Measurements from ENCODE around the gene UBA1.

The UBA1 gene

DNA sequence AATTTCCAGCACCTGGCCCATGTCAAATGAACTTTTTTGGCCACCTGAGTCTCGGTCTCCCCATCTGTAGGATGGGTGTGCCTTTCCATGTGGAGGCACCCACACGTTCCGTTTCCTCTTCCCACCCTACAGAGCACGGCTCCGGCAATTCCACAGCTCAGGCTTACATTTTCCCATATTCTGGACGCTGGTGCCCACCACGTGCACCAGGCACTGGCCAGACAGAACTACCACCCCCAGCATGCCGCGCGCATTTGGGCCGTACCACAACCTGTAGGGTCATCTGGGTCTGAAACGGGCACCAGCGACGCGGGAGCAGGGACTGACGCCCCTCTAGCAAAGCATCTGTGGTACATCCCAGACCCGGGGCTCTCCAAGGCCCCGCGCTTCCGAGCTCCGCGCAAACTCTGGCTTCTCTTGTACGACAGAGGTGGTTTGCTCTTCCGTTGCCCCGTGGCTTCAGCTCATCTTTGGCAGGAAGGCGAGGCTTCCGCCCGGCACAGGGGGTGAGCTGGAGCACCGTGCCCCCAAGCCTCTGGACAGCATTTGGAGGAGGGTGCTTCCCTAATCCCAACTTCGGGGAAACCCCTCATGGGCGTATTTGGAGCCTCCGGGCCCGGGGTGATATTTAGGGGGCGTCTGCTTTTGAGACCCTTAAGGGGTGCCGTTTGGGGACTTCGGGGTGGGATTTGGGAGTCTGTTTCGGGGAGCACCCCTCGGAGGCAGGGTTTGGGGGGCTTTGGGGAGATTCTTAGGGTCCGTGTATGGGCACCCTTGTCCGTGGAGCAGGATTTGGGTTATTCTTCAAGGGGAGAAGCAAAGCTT lies 3.0 kb upstream of the UBA1 start:
- DNase-seq = peak; percentile 89 to 91

- DNase-seq = peak; percentile 35 to 59
These were observed 2.3 kb upstream of the UBA1 start for GRCh38 chrX:47191331-47191730.

DNA sequence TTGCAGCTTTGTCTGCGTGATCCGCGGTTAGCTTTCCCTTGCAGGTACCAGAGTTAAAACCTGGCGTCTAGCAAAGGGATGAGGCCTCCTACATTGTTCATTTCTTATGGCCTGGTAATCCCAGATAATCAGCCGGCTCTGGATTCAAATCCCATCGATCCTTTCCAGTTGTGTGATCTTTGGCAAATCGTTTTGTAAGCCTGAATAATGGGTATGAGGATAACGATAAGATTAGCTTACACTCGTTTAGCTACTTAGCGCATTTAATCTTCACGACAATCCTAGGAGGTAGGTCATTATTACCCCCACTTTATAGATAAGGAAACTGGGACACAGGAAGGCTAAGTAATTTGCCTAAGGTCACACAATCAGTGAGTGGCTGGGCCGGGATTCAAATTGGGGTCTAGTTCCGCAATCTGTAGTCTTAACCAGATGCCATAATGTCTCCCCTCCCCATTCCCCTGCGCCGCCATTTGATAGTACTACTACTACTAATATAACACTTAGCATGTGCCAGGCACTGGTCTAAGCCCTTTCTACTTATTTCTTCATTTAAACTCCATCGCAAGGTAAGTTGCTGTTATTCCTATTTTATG lies 1.7 kb upstream of the UBA1 start:
- DNase-seq = no peak

GRCh38 chrX:47194194-47194787 lies 662 bp downstream of the UBA1 start:
- no peak for DNase-seq

DNA sequence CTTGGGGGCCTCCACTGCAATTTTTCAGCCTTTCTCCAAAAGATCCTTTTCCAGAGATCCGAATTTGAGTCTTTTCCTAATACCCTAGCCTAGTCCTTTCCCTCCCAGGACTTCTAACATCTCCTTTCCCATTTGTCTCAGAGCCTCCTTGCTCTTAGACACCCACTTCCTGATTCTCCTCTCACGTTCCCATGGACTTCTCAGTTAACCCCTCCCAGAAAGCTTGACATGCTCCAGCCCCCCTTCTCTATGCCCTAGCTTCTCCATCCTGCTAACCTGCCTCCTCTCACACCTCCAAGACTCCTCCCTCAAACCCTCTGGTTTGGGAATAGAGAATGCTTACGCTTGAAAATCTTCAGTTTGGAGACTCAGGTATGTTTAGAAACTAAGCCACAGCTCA lies 2.5 kb downstream of the UBA1 start:
- DNase-seq = no peak

GRCh38 chrX:47197526-47197925 lies 3.9 kb downstream of the UBA1 start:
- DNase-seq = no peak

GRCh38 chrX:47198026-47198686 lies 4.5 kb downstream of the UBA1 start:
- no peak for DNase-seq

GRCh38 chrX:47198687-47199080 lies 5.1 kb downstream of the UBA1 start:
- DNase-seq = no peak

- DNase-seq = no peak
These were observed 5.7 kb downstream of the UBA1 start for GRCh38 chrX:47199286-47199685.

DNA sequence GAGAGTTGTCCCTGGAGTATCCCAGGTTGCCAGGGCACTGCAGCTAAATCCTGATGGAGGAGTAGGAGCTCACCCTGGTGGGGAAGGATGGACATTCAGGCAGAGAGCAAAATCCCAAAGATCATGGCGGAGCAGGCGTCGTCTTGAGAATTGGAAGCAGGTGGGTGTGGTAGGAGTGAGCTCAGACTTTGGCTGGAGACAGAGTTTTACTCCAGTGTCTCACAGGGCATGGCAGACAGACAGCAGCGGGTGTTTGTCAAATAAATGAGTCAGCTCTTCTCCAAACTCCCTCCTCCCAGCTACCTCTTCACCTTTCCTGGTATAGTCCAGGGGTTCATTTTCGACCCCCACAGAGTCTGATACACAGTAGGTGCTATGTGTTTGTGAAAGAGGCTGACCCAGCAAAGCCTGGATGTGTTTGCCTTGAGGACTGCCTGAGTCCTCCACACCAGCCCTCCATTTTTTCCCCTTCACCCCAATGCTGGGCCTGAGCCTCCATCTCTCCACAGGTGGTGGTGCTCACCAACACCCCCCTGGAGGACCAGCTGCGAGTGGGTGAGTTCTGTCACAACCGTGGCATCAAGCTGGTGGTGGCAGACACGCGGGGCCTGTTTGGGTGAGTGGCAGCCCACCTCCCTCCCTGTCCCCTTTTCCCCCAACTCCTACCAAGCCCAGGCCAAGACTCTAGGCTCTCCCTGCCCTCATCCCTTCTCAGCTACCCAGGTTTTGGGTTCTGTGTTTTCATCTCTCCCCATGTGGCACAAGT lies 6.9 kb downstream of the UBA1 start:
- DNase-seq = no peak

DNA sequence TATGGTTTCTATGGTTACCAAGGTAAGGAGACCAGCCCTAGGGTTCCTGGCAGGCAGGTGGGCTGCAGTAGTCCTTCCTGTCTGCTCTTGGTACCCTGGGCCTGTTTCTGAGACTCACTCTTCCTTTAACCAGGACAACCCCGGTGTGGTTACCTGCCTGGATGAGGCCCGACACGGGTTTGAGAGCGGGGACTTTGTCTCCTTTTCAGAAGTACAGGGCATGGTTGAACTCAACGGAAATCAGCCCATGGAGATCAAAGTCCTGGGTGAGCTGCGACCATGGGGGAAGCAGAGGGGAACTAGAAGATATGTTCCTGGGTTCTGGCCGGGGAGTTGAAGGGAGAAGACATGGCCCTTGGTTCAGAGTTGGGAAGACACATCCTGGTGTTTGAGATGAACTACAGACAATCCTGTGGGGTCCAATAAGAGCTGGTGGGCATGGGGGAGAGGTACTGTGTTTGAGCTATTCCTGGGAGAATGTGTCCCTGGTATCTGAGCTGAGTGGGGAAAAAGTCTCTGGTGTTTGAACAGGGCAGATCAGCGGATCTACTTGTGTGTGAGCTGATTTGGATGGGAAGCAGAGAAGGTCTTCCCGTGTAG lies 7.8 kb downstream of the UBA1 start:
- DNase-seq = no peak

GRCh38 chrX:47202316-47202715 lies 8.7 kb downstream of the UBA1 start:
- DNase-seq = no peak

DNA sequence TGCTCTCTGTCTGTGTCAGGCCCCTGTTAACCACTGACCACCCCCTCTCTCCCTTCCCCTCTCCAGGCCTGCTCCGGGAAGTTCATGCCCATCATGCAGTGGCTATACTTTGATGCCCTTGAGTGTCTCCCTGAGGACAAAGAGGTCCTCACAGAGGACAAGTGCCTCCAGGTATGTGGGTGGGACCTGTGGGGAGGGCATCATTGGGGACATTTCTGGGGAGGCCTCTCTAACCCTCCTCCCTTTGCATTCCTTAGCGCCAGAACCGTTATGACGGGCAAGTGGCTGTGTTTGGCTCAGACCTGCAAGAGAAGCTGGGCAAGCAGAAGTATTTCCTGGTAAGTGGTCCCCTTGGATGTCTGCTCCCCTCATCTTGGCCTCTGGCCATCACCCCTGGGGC lies 9.2 kb downstream of the UBA1 start:
- no peak for DNase-seq

- no peak for DNase-seq
These were observed 11.3 kb downstream of the UBA1 start for GRCh38 chrX:47204970-47205369.

- no peak for DNase-seq
These were observed 12.7 kb downstream of the UBA1 start for GRCh38 chrX:47206316-47206715.

DNA sequence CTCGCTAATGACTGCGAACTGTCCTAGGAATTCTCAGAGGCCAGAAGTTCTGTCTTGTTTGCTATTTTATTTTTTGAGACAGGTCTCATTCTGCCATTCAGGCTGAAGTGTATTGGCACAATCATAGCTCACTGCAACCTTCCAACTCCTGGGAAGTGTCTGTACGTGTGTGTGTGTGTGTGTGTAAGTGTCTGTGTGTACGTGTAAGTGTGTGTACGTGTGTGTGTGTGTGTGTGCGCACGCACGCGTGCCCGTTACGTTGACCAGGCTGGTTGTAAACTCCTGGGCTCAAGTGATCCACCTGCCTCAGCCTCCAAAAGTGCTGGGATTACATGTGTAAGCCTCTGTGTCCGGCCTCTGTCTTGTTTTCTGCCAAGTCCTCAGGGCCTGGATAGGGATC lies 14.5 kb downstream of the UBA1 start:
- DNase-seq = no peak

DNA sequence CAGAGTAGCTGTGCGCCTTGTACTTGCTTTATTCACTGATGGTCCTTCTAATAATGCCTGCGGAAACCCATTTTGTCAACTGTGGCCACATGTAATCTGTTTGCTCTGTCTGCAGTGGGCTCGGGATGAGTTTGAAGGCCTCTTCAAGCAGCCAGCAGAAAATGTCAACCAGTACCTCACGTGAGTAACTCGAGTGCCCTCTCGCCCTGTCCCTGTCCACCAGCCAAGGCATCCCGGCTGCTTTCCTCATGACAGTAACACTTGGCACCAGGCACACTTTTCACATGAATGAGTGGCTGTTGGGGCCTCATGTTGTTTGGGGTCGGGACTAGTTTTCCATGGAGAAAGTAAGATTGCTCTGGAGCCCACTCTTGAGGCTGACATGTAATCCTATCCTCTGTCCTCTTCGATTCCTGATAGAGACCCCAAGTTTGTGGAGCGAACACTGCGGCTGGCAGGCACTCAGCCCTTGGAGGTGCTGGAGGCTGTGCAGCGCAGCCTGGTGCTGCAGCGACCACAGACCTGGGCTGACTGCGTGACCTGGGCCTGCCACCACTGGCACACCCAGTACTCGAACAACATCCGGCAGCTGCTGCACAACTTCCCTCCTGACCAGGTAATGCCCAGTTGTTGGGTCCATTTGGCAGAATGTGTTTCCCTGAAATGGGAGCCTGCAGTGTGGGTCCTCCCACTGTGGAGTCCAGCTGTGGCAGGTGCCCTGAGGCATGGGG lies 16.0 kb downstream of the UBA1 start:
- no peak for DNase-seq

DNA sequence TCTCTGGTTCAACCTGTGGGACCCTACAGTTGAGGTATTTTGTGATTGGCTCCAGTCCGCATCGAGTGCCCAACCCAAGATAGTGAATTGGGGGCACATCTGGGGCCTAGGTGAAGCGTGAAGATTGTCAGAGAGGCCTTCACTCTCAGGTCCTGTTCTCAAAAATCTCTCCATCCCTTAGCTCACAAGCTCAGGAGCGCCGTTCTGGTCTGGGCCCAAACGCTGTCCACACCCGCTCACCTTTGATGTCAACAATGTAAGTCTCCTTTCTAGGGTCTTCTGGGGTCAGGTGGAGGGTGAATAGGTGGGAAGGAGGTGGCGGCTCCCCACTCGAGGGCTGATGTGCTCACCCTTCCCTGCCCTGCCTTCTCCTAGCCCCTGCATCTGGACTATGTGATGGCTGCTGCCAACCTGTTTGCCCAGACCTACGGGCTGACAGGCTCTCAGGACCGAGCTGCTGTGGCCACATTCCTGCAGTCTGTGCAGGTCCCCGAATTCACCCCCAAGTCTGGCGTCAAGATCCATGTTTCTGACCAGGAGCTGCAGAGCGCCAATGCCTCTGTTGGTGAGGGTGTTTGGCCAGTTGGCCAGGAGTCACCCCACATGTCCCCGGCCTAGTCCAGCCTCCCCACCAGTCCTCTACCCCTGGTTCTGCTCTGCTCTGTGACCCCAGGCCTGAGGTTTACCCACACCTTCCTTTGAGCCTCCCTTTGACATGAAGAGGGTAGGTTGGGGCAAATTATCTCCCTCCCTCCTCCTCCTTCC lies 17.2 kb downstream of the UBA1 start:
- DNase-seq = no peak

GRCh38 chrX:47212381-47213293 lies 19.0 kb downstream of the UBA1 start:
- no peak for DNase-seq
